ENCODE measurements around the gene ZNF423.

Gene ZNF423

DNA sequence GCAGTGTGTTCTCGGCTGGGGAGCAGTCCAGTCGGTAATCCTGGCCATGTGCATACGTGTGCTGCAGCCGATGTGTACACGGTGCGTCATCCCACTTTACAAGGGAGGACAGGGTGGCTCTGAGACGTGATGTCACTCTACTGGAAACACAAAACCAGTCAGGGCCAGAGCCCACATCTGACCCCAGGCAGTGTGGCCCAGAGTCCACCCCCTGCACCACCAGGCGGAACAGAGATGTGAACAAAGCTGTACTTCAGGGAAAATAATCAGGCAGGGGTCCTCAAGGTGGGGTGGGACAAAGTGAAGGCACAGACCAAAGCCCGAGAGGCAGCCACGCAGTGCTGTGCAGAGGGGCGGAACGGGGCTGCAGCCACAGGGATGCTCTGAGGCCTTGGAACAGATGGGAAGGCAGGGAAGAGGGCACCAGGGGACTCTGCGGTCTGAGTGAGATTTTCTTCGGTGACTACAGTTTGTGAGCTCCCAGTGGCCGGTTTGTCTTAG, 181.5 kb downstream of the ZNF423 start:
- H3K9me3 Mint-ChIP-seq (ENCODE audit: low read depth): no peaks in the 10 kb centered on the region
- no peaks in the 10 kb centered on the region for H3K27me3 Mint-ChIP-seq
- no peak overlapping the region for H3K27ac Mint-ChIP-seq
- H3K36me3 Mint-ChIP-seq: no peaks in the 10 kb centered on the region
- H3K4me1 Mint-ChIP-seq (ENCODE audit: low read depth): no peaks in the 10 kb centered on the region
- H3K4me3 Mint-ChIP-seq: no peak overlapping the region

DNA sequence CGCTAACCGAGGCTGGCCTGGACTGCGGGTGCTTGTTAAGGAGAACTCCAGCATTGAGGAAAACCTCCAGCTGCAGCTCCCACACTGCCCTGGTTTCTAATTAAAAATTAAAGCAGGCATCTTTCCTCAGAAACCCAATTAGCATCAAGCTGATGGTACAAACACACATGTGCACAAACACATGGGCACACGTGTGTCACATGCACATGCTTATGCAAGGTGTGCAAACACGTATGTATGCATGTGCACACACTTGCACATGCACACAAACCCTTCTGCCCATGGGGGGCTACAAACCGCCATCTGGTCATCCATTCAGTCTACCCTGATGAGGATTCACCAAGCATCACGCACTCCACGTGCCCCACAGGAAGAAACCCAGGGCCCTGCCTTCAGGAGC, 182.5 kb downstream of the ZNF423 start:
- no peaks in the 10 kb centered on the region for H3K9me3 Mint-ChIP-seq (ENCODE audit: low read depth)
- H3K36me3 Mint-ChIP-seq: no peaks in the 10 kb centered on the region
- no peaks in the 10 kb centered on the region for H3K27me3 Mint-ChIP-seq
- H3K4me3 Mint-ChIP-seq: no peak overlapping the region
- no peaks in the 10 kb centered on the region for H3K4me1 Mint-ChIP-seq (ENCODE audit: low read depth)
- no peak overlapping the region for H3K27ac Mint-ChIP-seq

DNA sequence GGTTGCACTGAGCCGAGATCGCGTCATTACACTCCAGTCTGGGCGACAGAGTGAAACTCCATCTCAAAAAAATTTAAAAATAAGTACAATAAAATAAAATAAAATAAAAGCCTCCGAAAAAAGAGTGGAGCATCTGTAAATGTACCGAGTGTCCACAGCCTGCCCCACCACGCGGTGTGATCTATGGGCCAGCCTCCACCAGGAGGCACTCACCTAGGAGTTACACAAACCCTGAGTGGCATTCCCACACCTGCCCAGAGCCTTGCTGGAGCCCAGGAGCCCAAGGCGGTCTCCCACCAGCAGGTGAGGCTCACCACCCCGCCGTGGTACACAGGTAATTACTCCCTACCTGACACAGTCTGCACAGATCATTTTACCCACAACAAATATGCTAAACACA, 183.2 kb downstream of the ZNF423 start:
- Mint-ChIP-seq H3K4me3 (no peak overlapping the region), H3K36me3 (no peaks in the 10 kb centered on the region), H3K9me3 (ENCODE audit: low read depth) (no peaks in the 10 kb centered on the region), H3K27me3 (no peaks in the 10 kb centered on the region), H3K27ac (no peak overlapping the region), H3K4me1 (ENCODE audit: low read depth) (no peaks in the 10 kb centered on the region)

DNA sequence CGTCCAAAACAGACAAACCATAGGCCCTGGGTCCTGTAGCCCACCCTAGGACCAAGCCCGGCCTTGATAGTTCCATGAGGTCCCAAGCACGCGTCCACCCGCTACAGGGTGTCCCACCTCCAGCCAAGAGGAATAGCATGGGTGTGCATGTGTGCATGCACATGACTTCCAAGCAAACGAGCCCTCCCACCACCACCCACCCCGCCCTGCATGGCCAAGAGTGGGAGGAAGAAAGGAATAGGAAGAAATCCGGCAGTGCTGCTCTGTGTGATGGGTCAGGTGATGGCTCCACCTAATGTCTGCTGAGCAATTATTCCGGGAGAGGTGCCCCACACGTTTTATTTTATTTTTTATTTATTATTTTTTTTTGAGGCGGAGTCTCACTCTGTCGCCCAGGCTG, 184.6 kb downstream of the ZNF423 start:
- no peaks in the 10 kb centered on the region for H3K9me3 Mint-ChIP-seq (ENCODE audit: low read depth)
- no peaks in the 10 kb centered on the region for H3K27me3 Mint-ChIP-seq
- H3K4me3 Mint-ChIP-seq: no peak overlapping the region
- no peaks in the 10 kb centered on the region for H3K4me1 Mint-ChIP-seq (ENCODE audit: low read depth)
- no peak overlapping the region for H3K27ac Mint-ChIP-seq
- H3K36me3 Mint-ChIP-seq: no peaks in the 10 kb centered on the region

DNA sequence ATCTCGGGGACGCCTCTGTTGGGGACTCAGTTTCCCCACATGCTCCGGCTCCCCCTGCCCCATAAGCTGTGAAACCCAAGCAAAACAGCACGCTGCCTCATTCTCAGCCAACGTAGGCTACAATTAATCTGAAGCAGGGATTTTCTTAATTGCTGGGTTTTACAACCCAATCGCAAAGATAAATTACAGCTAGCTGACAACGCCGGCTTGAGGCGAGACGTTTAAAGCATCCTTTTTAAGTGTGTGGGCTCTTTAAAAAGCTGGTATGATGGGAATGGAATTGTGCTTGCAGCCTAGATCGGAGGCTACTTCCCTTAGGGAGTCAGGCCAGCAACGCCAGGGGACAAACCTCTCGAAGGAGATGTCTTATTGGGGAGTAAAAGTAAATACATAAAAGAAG, 185.3 kb downstream of the ZNF423 start:
- H3K4me1 Mint-ChIP-seq (ENCODE audit: low read depth): no peaks in the 10 kb centered on the region
- no peaks in the 10 kb centered on the region for H3K9me3 Mint-ChIP-seq (ENCODE audit: low read depth)
- H3K4me3 Mint-ChIP-seq: no peak overlapping the region
- no peak overlapping the region for H3K27ac Mint-ChIP-seq
- no peaks in the 10 kb centered on the region for H3K27me3 Mint-ChIP-seq
- H3K36me3 Mint-ChIP-seq: no peaks in the 10 kb centered on the region

DNA sequence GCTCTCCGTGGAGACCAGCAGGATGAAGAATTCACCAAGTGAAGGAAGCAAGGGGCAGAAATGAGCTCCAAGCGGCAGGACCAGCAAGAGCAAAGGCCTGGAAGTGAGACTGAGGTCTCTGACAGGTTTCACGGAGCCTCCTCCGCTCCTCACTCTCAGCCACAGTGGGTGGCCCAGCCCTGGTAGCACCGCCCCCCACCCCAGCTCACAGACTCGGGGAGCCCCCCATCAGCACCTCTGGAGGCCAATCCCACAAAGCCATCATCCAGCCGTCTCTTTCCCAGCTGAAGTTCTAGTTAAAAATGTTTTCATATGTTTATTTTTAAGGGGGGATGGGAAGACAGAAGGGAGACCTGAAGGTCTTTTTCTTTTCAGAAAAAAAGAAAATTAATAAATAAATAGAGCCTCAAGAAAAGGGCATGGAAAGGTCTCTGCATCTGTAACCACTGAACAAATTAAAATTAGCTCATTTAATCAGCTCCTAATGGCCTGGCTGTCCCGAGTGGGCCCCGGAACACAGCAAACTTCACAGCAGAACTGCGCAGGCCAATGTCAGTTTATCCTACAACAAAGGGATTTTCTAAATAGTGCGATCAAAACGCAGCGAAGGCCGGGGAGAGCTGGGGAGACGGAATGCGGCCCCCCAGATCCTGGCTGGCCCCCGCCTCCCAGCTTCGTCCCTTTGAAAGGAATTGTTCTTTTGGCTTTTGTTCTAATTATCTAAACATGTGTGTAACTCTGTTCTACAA, 190.3 kb downstream of the ZNF423 start:
- no peaks in the 10 kb centered on the region for H3K9me3 Mint-ChIP-seq (ENCODE audit: low read depth)
- no peaks in the 10 kb centered on the region for H3K4me1 Mint-ChIP-seq (ENCODE audit: low read depth)
- no peaks in the 10 kb centered on the region for H3K27me3 Mint-ChIP-seq

DNA sequence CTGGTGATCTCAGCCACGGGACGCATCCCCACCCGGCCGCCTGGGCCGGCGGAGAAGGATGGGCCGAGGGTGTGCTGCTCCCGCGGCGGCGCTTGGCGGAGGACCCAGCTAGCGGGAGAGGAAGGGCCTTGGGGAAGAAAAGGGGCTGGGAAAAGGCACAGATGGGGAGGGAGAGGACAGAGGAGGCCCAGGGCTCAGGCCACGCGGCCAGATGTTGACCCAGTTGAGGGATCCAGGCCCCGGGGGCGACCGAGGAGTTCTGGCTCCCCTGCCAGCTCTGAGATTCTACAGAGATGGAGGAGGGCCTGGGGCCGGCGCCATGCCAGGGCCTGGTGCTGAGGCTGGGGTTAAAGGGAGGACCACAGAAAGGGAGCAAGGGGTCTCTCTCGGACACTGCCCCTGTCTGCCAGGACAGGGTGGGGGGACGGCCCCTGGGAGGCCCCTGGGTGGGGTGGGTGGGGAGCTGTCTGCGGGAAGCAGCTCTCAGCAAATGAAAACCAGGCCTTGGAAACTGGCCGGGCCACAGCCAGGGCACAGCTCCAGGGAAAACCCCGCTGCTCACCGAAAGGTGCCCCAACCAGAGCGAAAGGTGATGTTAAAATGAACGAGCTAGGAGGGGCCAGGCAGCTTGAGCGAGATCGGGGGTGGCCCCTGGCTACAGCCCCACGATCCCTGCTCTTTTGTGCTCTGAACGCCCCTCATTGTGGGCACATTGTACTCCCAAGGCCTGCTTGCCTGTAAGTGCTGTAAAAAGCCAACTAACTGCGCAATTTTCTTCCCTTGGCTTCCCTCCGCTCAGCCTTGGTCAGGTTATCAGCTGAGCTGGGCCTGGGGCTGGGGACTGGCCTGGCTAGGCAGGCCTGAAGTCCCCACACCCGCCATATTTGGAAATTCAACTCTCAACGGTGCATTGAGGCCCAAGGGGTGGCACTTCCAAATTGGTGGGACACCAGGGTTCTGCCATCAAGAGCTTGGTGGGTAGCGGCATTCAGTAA, 191.4 kb downstream of the ZNF423 start:
- Mint-ChIP-seq H3K27ac (no peak overlapping the region), H3K9me3 (ENCODE audit: low read depth) (no peaks in the 10 kb centered on the region), H3K4me1 (ENCODE audit: low read depth) (no peaks in the 10 kb centered on the region), H3K27me3 (no peaks in the 10 kb centered on the region), H3K36me3 (no peaks in the 10 kb centered on the region), H3K4me3 (no peak overlapping the region)

More for the DNA sequence above, 190.3 kb downstream of the ZNF423 start:
- no peaks in the 10 kb centered on the region for H3K36me3 Mint-ChIP-seq
- no peak overlapping the region for H3K27ac Mint-ChIP-seq
- no peak overlapping the region for H3K4me3 Mint-ChIP-seq

DNA sequence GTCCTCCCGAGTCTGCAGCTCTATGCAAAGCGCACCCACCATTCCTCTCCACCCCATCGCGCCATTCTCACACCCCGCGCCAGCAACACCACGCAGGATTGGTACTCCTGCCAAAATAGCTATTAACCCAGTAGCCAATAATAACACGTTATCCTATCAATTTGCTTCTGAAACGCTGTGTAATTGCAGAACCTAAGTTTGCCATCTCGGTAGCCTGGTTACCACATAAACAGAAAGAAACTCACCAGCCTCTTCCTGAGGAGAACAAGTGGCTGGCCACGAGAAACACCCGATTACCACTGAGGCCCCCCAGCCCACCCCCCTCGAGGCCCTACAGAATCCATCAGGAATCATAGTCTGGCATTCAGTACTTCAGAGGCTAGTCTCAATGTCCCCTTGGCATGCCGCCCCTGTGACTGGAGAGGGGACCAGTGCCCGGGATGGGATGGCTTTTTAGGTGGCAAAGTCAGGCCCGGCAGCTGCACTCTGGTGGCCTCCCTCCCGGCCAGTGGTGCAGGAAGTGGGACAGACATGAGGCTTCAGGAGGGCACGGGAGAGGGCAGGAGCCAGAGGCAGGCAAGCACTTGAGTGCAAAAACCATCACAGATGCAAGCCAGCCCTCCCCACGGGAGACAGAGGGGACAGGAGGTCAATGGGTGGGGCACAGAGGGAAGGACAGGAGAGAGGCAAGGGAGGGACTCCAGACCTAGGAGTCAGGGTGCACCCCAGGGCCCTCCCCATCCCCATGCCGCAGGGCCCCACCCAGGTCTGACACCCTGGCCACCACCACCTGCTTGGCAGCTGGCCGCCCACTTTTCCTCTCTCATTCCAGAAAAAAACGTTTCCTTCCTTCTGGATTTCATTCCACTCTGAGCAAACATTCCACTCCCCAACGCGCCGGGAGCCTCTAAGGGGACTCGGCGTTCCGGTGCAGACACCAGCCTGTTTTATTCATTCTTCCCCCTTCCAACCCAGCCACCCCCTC, 192.5 kb downstream of the ZNF423 start:
- Mint-ChIP-seq H3K4me3 (no peak overlapping the region), H3K27ac (no peak overlapping the region), H3K9me3 (ENCODE audit: low read depth) (no peaks in the 10 kb centered on the region), H3K27me3 (no peaks in the 10 kb centered on the region), H3K4me1 (ENCODE audit: low read depth) (no peaks in the 10 kb centered on the region), H3K36me3 (no peaks in the 10 kb centered on the region)

DNA sequence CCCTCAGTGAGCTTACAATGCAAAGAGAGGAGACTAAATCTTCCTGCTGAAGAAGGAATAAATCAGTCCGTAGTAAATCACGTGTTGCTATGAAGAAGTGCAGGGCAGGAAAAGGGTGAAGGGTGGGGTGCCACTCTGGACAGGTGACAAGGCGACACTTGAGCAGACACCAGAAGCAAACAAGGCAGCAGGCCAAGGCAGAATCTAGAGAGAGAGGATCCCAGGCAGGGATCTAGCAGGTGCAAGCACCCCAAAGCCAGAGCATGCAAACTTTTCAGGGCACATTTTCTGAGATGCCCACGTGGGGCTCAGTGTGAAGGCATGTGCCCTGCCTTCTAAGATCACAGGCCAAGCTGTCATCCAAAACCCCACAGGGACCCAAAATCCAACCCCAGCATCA, 193.3 kb downstream of the ZNF423 start:
- no peak overlapping the region for H3K27ac Mint-ChIP-seq
- H3K9me3 Mint-ChIP-seq (ENCODE audit: low read depth): no peaks in the 10 kb centered on the region
- no peaks in the 10 kb centered on the region for H3K36me3 Mint-ChIP-seq
- no peaks in the 10 kb centered on the region for H3K27me3 Mint-ChIP-seq
- H3K4me3 Mint-ChIP-seq: no peak overlapping the region
- H3K4me1 Mint-ChIP-seq (ENCODE audit: low read depth): no peaks in the 10 kb centered on the region

DNA sequence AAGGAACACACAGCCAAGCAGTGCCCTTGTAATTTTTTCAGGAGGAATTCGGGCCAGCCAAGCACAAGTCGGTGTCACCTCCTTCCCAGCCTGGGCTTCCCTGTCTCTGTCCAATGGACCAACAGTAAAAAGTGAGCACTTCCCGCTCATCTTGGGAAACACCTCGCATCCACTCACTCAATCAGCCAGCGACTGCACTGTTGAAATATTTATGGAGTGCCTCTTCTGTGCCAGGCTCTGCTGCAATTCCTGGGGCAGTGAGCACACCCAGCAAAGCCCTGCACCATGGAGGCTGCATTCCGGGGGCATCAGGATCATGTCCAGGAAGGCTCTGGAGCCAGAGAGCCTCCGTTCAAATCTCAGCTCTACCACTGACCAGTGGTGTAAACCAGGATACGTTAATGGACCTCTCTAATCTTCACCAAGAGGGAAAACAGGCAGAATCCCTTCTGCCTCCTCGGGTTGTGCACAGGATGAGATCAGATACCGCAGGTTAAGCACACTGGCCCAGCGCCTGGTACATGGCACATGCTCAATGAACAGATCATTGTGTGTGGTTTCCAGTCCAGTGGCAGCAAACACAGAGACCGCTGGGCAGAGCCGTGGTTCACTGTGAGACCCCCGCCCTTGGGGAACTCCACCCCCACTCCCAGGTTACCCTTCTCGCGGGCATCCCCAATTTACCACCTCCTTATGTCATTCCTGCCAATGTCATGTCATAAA, 194.3 kb downstream of the ZNF423 start:
- H3K27me3 Mint-ChIP-seq: no peaks in the 10 kb centered on the region
- H3K27ac Mint-ChIP-seq: no peak overlapping the region
- no peaks in the 10 kb centered on the region for H3K36me3 Mint-ChIP-seq
- no peak overlapping the region for H3K4me3 Mint-ChIP-seq
- no peaks in the 10 kb centered on the region for H3K4me1 Mint-ChIP-seq (ENCODE audit: low read depth)
- no peaks in the 10 kb centered on the region for H3K9me3 Mint-ChIP-seq (ENCODE audit: low read depth)

DNA sequence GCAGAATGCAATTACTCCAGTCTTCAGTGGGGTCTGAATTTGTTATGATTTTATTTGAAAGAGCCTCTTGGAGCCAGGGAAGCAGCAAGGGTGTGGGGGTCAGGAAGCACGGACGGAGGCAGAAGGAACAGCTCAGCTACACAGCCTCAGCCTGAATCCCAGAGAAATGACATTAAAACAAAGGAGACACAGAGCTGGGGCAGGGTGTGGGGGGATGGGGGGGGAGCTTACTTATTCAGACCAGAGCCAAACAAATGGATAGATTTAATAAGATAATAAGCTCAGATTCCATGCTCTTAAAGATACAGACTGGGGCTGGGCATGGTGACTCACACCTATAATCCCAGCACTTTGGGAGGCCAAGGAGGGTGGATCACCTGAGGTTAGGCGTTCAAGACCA, 195.3 kb downstream of the ZNF423 start:
- no peak overlapping the region for H3K4me3 Mint-ChIP-seq
- H3K27me3 Mint-ChIP-seq: no peaks in the 10 kb centered on the region
- H3K36me3 Mint-ChIP-seq: no peaks in the 10 kb centered on the region
- no peaks in the 10 kb centered on the region for H3K4me1 Mint-ChIP-seq (ENCODE audit: low read depth)
- no peak overlapping the region for H3K27ac Mint-ChIP-seq
- no peaks in the 10 kb centered on the region for H3K9me3 Mint-ChIP-seq (ENCODE audit: low read depth)

DNA sequence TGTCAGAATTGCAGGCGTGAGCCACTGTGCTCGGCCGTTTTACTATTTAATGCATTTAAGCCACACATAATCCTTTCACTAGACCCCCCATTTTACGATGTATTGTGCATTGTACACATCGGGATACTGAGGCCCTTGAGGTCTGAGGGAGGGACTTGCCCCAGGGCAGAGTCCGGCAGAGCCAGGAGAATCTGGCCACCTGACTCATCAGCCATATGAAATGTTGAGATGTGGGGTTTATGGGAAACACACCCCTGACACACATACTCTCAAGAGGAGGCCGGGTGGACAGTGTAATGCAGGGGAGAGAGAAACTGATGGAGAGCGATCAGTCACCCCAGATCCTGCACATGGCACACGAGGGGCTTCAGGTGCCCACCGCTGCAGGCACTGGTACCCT, 196.6 kb downstream of the ZNF423 start:
- Mint-ChIP-seq H3K27me3 (no peaks in the 10 kb centered on the region), H3K4me3 (no peak overlapping the region), H3K4me1 (ENCODE audit: low read depth) (no peaks in the 10 kb centered on the region), H3K27ac (no peak overlapping the region), H3K36me3 (no peaks in the 10 kb centered on the region), H3K9me3 (ENCODE audit: low read depth) (no peaks in the 10 kb centered on the region)

DNA sequence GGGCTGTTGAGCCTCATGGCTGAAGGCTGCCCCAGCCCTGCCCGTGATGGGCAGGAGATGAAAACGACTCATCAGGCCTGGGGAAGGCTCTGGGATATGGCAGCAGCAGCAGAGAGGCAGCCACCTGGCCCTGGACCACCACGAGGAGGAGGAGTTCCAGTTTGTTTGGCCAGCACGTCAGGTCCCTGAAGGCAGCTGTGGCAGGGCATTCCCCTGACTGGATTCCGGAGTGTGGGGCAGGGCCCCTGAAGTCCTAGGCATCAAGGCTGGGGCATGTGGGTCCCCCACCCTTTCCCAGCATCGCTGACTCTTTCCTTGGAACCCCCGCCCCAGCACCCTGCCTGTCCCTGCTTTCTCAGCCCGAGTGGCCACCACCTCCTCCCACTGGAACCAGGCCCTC, 197.4 kb downstream of the ZNF423 start:
- no peaks in the 10 kb centered on the region for H3K36me3 Mint-ChIP-seq
- H3K4me3 Mint-ChIP-seq: no peak overlapping the region
- no peaks in the 10 kb centered on the region for H3K27me3 Mint-ChIP-seq
- no peaks in the 10 kb centered on the region for H3K9me3 Mint-ChIP-seq (ENCODE audit: low read depth)
- H3K27ac Mint-ChIP-seq: no peak overlapping the region
- no peaks in the 10 kb centered on the region for H3K4me1 Mint-ChIP-seq (ENCODE audit: low read depth)
